SK-N-SH (cell line): ENCODE data around the gene LRP11.

Experiments used
- CHD2 ChIP-seq: fragments of 150-350 bp; IDR thresholded peaks from 2 replicates; pipeline ENCODE4 v1.6.1; 2018; ENCODE audit warnings: low read length; ENCODE audit not compliant: partially characterized antibody
- CTCF ChIP-seq: fragments of 200-600 bp; sonication (generic); IDR thresholded peaks from 2 replicates; pipeline ENCODE4 v1.6.1; 2017; ENCODE audit warnings: antibody characterized with exemption, mild to moderate bottlenecking, moderate library complexity
- EP300 ChIP-seq, 2 experiments: IDR thresholded peaks; 2 replicates each; pipeline versions ENCODE4 v1.4.0 to v1.6.1; 2012; ENCODE audit warnings: borderline replicate concordance in 1 of 2, low read depth in 1 of 2, low read length in 1 of 2
- EZH2phosphoT487 ChIP-seq: fragments of 200-600 bp; sonication (generic); IDR thresholded peaks from 2 replicates; pipeline ENCODE4 v1.6.1; 2017; ENCODE audit warnings: low read depth, mixed run types, mild to moderate bottlenecking, antibody characterized with exemption, moderate library complexity, borderline replicate concordance
- FOXJ3 ChIP-seq: sonication (generic); formaldehyde crosslinking; IDR thresholded peaks from 2 replicates; pipeline ENCODE4 v1.5.1; 2020; ENCODE audit warnings: mild to moderate bottlenecking, missing genetic modification reagents
- GABPA ChIP-seq: IDR thresholded peaks from 2 replicates; pipeline ENCODE4 v1.4.0; 2012; ENCODE audit warnings: low read depth, mild to moderate bottlenecking
- MXI1 ChIP-seq: IDR thresholded peaks from 2 replicates; pipeline ENCODE4 v1.6.1; 2012; ENCODE audit warnings: mild to moderate bottlenecking, low read depth, low read length, improper control_type of control experiment
- NFIC ChIP-seq: IDR thresholded peaks from 2 replicates; pipeline ENCODE4 v1.4.0; 2012; ENCODE audit warnings: borderline replicate concordance
- RAD21 ChIP-seq: IDR thresholded peaks from 2 replicates; pipeline ENCODE4 v1.6.1; 2012; ENCODE audit warnings: mild to moderate bottlenecking, low read length
- RCOR1 ChIP-seq: fragments of 150-350 bp; IDR thresholded peaks from 2 replicates; pipeline ENCODE4 v1.6.1; 2017; ENCODE audit warnings: antibody characterized with exemption, low read length
- SIN3A ChIP-seq: IDR thresholded peaks from 2 replicates; pipeline ENCODE4 v1.6.1; 2012; ENCODE audit warnings: low read depth, mild to moderate bottlenecking, low read length, moderate library complexity, borderline replicate concordance
- TAF1 ChIP-seq: IDR thresholded peaks from 2 replicates; pipeline ENCODE4 v1.6.1; 2012; ENCODE audit warnings: low read depth, mild to moderate bottlenecking, low read length, moderate library complexity, borderline replicate concordance
- TF ChIP-seq, protein P1 (sequence below): IDR thresholded peaks from 2 replicates; pipeline ENCODE4 v1.6.1; 2012; ENCODE audit warnings: mild to moderate bottlenecking, low read depth, low read length, moderate library complexity
- TF ChIP-seq, protein P2 (sequence below): IDR thresholded peaks from 2 replicates; pipeline ENCODE4 v1.4.0; 2012; ENCODE audit warnings: low read depth

GRCh38 chr6:149771185-149771584, 93.0 kb downstream of the LRP11 start:
- no peak for TF ChIP-seq CTCF
- TF ChIP-seq EZH2phosphoT487: no peak
- TF ChIP-seq EP300 (IDR thresholded peaks at IDR 0.05; ENCODE audit: borderline replicate concordance in 1 of 2, low read depth in 1 of 2, low read length in 1 of 2): no peak
- no peak for TF ChIP-seq RAD21
- TF ChIP-seq MXI1: no peak
- no peak for TF ChIP-seq GABPA
- no peak for TF ChIP-seq NFIC
- TF ChIP-seq SIN3A: no peak
- no peak for TF ChIP-seq FOXJ3
- TF ChIP-seq, protein P1, sequence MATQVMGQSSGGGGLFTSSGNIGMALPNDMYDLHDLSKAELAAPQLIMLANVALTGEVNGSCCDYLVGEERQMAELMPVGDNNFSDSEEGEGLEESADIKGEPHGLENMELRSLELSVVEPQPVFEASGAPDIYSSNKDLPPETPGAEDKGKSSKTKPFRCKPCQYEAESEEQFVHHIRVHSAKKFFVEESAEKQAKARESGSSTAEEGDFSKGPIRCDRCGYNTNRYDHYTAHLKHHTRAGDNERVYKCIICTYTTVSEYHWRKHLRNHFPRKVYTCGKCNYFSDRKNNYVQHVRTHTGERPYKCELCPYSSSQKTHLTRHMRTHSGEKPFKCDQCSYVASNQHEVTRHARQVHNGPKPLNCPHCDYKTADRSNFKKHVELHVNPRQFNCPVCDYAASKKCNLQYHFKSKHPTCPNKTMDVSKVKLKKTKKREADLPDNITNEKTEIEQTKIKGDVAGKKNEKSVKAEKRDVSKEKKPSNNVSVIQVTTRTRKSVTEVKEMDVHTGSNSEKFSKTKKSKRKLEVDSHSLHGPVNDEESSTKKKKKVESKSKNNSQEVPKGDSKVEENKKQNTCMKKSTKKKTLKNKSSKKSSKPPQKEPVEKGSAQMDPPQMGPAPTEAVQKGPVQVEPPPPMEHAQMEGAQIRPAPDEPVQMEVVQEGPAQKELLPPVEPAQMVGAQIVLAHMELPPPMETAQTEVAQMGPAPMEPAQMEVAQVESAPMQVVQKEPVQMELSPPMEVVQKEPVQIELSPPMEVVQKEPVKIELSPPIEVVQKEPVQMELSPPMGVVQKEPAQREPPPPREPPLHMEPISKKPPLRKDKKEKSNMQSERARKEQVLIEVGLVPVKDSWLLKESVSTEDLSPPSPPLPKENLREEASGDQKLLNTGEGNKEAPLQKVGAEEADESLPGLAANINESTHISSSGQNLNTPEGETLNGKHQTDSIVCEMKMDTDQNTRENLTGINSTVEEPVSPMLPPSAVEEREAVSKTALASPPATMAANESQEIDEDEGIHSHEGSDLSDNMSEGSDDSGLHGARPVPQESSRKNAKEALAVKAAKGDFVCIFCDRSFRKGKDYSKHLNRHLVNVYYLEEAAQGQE: no peak
- no peak for TF ChIP-seq CHD2
- TF ChIP-seq TAF1: no peak
- no peak for TF ChIP-seq RCOR1
- TF ChIP-seq, protein P2, sequence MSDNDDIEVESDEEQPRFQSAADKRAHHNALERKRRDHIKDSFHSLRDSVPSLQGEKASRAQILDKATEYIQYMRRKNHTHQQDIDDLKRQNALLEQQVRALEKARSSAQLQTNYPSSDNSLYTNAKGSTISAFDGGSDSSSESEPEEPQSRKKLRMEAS: no peak
